A673 (cell line): ENCODE data around the gene CDADC1. TPM values are rescaled to one million over a fixed set of nuclear protein-coding genes. Genes with fewer than 3 reads are reported as not detected.

ENCODE experiments used
- BruUV-seq: library from RNA; stranded (reverse); fragments of 400-500 nt; replicated peaks from 2 replicates; lab custom pipeline; 2021; lab: Mats Ljungman, UMichigan
- CTCF ChIA-PET: fragments of 300-600 bp; sonication (Branson Sonifier 250); formaldehyde crosslinking; loops from one replicate; lab custom pipeline; 2022; ENCODE audit warnings: antibody characterized with exemption; lab: Charles Lee
- POLR2A ChIA-PET: fragments of 300-600 bp; sonication (Branson Sonifier 250); formaldehyde crosslinking; loops from one replicate; lab custom pipeline; 2022; ENCODE audit warnings: antibody characterized with exemption; ENCODE audit not compliant: low non-redundant PET; lab: Charles Lee
- DNase-seq: peaks from one replicate; pipeline ENCODE4 v3.0.0-alpha.2; 2015; ENCODE audit warnings: low spot score
- H3K27ac ChIP-seq: fragments of 200-600 bp; sonication (generic); 2 replicates; pipeline ENCODE4 v1.5.1; 2016; ENCODE audit warnings: mixed run types, low read depth, mild to moderate bottlenecking, mixed read lengths, antibody characterized with exemption, low read length; ENCODE audit not compliant: poor library complexity, severe bottlenecking
- H3K27me3 ChIP-seq: fragments of 200-600 bp; sonication (generic); replicated peaks from 2 replicates; pipeline ENCODE4 v1.6.1; 2017; ENCODE audit warnings: mixed run types, low read depth, mild to moderate bottlenecking, mixed read lengths, antibody characterized with exemption, low read length; ENCODE audit not compliant: insufficient read depth, poor library complexity
- H3K36me3 ChIP-seq: fragments of 200-600 bp; sonication (generic); 2 replicates; pipeline ENCODE4 v1.6.1; 2016; ENCODE audit warnings: mixed run types, mild to moderate bottlenecking, mixed read lengths, antibody characterized with exemption, low read length; ENCODE audit not compliant: insufficient read depth, poor library complexity, severe bottlenecking
- H3K4me1 ChIP-seq: fragments of 200-600 bp; sonication (generic); 2 replicates; pipeline ENCODE4 v1.6.1; 2017; ENCODE audit warnings: mixed run types, mild to moderate bottlenecking, mixed read lengths, antibody characterized with exemption, low read length; ENCODE audit not compliant: insufficient read depth, poor library complexity, severe bottlenecking
- H3K4me3 ChIP-seq: fragments of 200-600 bp; sonication (generic); 2 replicates; pipeline ENCODE4 v1.5.1; 2016; ENCODE audit warnings: low read depth, mixed run types, mild to moderate bottlenecking, mixed read lengths, low read length; ENCODE audit not compliant: poor library complexity, severe bottlenecking
- H3K9me3 ChIP-seq: fragments of 200-600 bp; sonication (generic); 2 replicates; pipeline ENCODE4 v1.6.1; 2016; ENCODE audit warnings: mixed run types, low read depth, mild to moderate bottlenecking, mixed read lengths, antibody characterized with exemption, low read length; ENCODE audit not compliant: poor library complexity, severe bottlenecking
- EZH2 ChIP-seq: fragments of 200-600 bp; sonication (generic); IDR thresholded peaks from 2 replicates; pipeline ENCODE4 v1.6.1; 2017; ENCODE audit warnings: borderline replicate concordance, low read depth, mild to moderate bottlenecking, mixed read lengths, antibody characterized with exemption, low read length; ENCODE audit not compliant: poor library complexity, severe bottlenecking
- intact Hi-C: fragments of 100-400 bp; cut with micrococcal nuclease; formaldehyde crosslinking; loops from one replicate; pipeline ENCODE4 v1.10.0; 2022; ENCODE audit not compliant: unreplicated experiment
- total RNA-seq: library from RNA; stranded (reverse); gene quantifications from 2 replicates; pipeline ENCODE4 v1.2.3, GENCODE V29; 2021
- TF ChIP-seq, protein P1 (sequence below): fragments of 300-800, 200-600 bp; sonication (generic); conservative IDR thresholded peaks from 2 replicates; pipeline ENCODE4 v1.5.1; 2017; ENCODE audit warnings: low read depth, mild to moderate bottlenecking, antibody characterized with exemption, low read length, moderate library complexity, mixed read lengths

CDADC1 gene
- total RNA-seq, 1 experiment from 2014 or later = 19.2 TPM

DNA sequence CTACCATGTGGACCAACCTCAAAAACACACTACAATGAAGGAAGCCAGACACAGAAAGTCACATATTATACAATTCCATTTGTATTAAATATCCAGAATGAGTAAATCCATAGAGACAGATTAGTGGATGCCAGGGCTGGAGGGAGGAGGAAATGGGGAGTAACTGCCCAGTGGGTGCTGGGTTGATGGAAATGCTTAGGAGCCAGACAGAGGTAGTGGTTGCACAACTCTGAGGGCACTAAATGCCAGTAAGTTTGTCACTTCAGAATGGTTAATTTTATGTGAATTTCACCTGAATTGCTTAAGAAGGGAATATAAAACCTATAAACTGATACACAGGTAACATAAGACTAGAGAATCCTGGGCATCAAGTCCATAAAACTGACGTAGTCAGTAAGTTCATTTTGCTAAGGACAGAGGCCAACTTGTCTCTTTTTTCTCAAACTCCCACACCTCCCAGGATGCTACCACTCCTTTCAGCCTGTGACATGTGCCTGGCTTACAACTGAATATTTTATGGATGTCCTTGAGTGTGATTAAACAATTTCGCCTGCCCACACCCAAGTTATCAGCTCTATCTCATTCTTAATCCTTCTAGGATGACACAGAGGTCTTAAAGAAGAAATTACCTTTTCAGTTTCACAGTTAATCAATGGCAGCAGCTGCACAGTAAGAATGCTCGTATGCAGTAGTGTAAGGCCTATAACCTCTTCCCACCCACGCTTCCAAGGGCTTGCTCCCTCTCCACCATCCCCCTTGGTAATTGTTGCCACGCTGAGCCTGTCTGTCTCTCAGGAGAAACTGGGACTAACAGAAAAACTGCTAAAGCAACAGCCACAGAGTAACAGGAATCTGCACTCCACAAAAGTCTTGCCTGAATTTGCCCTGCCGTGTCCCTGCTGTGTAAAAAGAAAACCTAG, 33.5 kb upstream of the CDADC1 start:
- intact Hi-C loops = no loop called here
- CTCF ChIA-PET = no interaction called here
- no TSS peak for BruUV-seq

DNA sequence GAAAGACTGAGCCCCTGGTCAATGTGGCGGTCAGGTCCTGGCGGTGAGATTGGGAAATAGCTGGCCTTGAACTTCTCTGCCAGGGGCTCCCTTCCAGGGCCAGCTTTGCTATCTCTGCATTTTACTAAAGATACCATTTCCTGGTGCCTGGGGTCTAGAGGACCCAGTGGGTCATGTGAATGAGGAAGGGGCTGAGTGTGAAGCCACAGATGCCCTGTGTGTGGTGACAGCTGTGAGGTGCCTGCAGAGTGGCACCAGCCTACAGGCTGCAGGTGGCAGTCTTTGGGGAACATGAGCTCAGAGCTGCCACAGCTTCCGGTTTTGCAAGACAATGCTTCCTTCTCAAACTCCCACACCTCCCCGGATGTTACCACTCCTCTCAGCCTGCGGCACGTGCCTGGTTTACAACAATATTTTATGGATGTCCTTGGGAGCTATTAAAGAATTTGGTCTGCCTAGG, 32.8 kb upstream of the CDADC1 start:
- peak; percentile 75 for DNase-seq
- Histone ChIP-seq H3K36me3 (no peaks in the 10 kb centered on the region), H3K27me3 (peaks cover 7% of the 10 kb centered on the region), H3K4me1 (peaks cover 10% of the 10 kb centered on the region), H3K9me3 (no peaks in the 10 kb centered on the region), H3K27ac (no peak overlapping the region), H3K4me3 (no peak overlapping the region)
- ChIA-PET CTCF (no interaction called here), POLR2A (no interaction called here)
- intact Hi-C loops = no loop called here
- BruUV-seq = no TSS peak
- TF ChIP-seq EZH2 = no peak
- TF ChIP-seq, protein P1, sequence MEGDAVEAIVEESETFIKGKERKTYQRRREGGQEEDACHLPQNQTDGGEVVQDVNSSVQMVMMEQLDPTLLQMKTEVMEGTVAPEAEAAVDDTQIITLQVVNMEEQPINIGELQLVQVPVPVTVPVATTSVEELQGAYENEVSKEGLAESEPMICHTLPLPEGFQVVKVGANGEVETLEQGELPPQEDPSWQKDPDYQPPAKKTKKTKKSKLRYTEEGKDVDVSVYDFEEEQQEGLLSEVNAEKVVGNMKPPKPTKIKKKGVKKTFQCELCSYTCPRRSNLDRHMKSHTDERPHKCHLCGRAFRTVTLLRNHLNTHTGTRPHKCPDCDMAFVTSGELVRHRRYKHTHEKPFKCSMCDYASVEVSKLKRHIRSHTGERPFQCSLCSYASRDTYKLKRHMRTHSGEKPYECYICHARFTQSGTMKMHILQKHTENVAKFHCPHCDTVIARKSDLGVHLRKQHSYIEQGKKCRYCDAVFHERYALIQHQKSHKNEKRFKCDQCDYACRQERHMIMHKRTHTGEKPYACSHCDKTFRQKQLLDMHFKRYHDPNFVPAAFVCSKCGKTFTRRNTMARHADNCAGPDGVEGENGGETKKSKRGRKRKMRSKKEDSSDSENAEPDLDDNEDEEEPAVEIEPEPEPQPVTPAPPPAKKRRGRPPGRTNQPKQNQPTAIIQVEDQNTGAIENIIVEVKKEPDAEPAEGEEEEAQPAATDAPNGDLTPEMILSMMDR = peak; percentile 42

More for the DNA sequence above, 33.5 kb upstream of the CDADC1 start:
- H3K4me3 ChIP-seq = no peak overlapping the region
- no peak for DNase-seq
- H3K4me1 ChIP-seq = peaks cover 10% of the 10 kb centered on the region
- H3K36me3 ChIP-seq = no peaks in the 10 kb centered on the region
- no peaks in the 10 kb centered on the region for H3K9me3 ChIP-seq
- H3K27ac ChIP-seq = no peak overlapping the region
- POLR2A ChIA-PET = interaction anchor here (0.7 kb wide), 1 partner anchor 59 kb away, joined by 3 read pairs; no protein-coding TSS in a partner anchor
- peaks cover under 1% of the 10 kb centered on the region for H3K27me3 ChIP-seq
- TF ChIP-seq, protein P1 = no peak
- TF ChIP-seq EZH2 = no peak

DNA sequence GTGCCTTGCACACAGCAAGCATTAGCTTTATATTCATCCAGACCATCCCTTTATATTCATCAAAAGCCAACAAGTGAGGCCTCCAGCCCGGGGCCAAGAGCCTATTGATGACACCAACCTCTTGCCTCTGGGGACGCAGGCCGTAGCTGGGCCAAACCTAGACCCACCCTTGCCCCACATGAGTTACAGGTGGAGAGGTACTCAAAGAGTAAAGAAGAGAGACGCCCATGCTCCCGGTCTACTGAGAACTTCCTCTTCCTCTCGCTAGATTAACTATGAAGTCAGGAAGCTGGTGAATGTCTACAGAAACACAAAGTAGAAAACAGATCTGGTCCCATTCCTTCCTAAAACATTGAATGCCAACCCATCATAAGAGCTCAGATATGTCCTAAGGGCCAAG, 31.4 kb upstream of the CDADC1 start:
- TF ChIP-seq, protein P1 = no peak
- no peak for TF ChIP-seq EZH2
- DNase-seq = no peak
- H3K36me3 ChIP-seq = no peaks in the 10 kb centered on the region
- H3K9me3 ChIP-seq = no peaks in the 10 kb centered on the region
- intact Hi-C loops = no loop called here
- no peak overlapping the region for H3K4me3 ChIP-seq
- POLR2A ChIA-PET = no interaction called here
- BruUV-seq = no TSS peak
- peaks cover 10% of the 10 kb centered on the region for H3K4me1 ChIP-seq
- peaks cover 21% of the 10 kb centered on the region for H3K27me3 ChIP-seq
- CTCF ChIA-PET = no interaction called here
- no peak overlapping the region for H3K27ac ChIP-seq
